Prostate gland (tissue), 2 donors: Measurements from ENCODE around the gene FAM3C. TPM values are rescaled to one million over a fixed set of nuclear protein-coding genes. Genes with fewer than 3 reads are reported as not detected.
A peak's percentile ranks its signal among the peaks of the same experiment; 100 is the strongest.

Experiments used
- DNase-seq: peaks from one replicate; pipeline ENCODE4 v3.0.0-alpha.2; 2019; ENCODE audit warnings: low spot score
- H3K27ac ChIP-seq, 2 donors: fragments of 200-600 bp; sonication (generic); 2 replicates each; pipeline ENCODE4 v1.5.1; 2017 to 2019
- H3K27me3 ChIP-seq: fragments of 200-600 bp; sonication (generic); replicated peaks from 2 replicates; pipeline ENCODE4 v1.5.1; 2019; ENCODE audit not compliant: insufficient read depth
- H3K36me3 ChIP-seq, 2 donors: fragments of 200-600 bp; sonication (generic); 1 replicate in 1 of 2; 2 replicates in 1 of 2; pipeline versions ENCODE4 v1.5.1 to v1.8.1; 2017 to 2019
- H3K4me1 ChIP-seq: fragments of 200-600 bp; sonication (generic); replicated peaks from 2 replicates; pipeline ENCODE4 v1.5.1; 2019
- H3K4me3 ChIP-seq, 2 donors: fragments of 200-600 bp; sonication (generic); 2 replicates each; pipeline ENCODE4 v1.5.1; 2017 to 2019
- H3K9me3 ChIP-seq: fragments of 200-600 bp; sonication (generic); 2 replicates; pipeline ENCODE4 v1.5.1; 2017
- CTCF ChIP-seq, 4 experiments: fragments of 200-600 bp in 2 of 4; fragments of 450-650 bp in 2 of 4; sonication (generic) in 2 of 4; IDR thresholded peaks; 1 replicate in 3 of 4; 2 replicates in 1 of 4; pipeline ENCODE4 v1.5.1; 2016 to 2019; ENCODE audit warnings: antibody characterized with exemption in 4 of 4, mild to moderate bottlenecking in 2 of 4, moderate library complexity in 2 of 4
- POLR2A ChIP-seq: fragments of 450-650 bp; IDR thresholded peaks from one replicate; pipeline ENCODE4 v1.6.1; 2016; ENCODE audit warnings: antibody characterized with exemption, mild to moderate bottlenecking
- POLR2AphosphoS5 ChIP-seq: sonication (generic); formaldehyde crosslinking; IDR thresholded peaks from one replicate; pipeline ENCODE4 v1.6.1; 2017; ENCODE audit warnings: antibody characterized with exemption
- WGBS: methylation state at CpG from one replicate; pipeline ENCODE4 v1.1.5; 2018; 5-methylcytosine and 5-hydroxymethylcytosine counted together
- intact Hi-C: fragments of 100-400 bp; cut with DNase I; formaldehyde crosslinking; loops from one replicate; pipeline ENCODE4 v1.14.2; 2022
- total RNA-seq, 2 donors: library from RNA; depleted of rRNA; stranded (reverse); fragments of >200 nt; gene quantifications; one replicate each; pipeline ENCODE4 v1.1.0, GENCODE V29; 2016

FAM3C gene
- total RNA-seq, 2 donors from 2014 or later: 31.9 to 34.8 TPM

DNA sequence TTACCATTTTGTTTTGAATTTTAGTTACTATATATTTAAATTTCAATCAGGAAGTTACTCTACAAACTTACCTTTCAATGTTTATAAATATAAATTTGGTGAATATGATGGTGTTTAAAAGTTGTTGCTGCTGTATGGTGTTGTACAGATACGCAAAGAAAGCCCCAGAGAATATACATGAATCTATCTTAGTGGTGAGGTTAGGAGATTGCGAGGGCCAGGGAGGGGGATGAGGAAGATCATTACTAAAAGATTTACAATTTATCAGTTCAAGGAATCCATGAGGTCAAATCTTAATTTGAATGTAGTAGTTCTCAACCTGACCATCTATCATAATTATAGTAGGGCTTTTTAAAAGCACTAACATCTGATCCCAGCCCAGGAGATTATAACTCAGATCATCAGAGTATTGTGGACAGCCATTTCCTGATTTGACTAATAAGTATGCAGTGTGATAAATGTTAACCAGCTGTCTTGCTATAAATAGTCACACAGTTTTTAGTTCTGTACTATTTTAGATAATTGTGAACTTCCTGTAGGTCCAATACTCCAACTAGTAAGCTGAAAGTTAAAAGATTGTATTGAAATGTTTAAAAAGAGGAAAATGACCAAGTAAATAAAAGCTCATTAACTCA is 23.6 kb downstream of the FAM3C start:
- 94% methylated on average over 2 of the region's 2 CpGs for WGBS
- Histone ChIP-seq H3K4me3 (no peak overlapping the region), H3K4me1 (no peaks in the 10 kb centered on the region), H3K27me3 (no peaks in the 10 kb centered on the region), H3K9me3 (no peaks in the 10 kb centered on the region), H3K27ac (no peak overlapping the region), H3K36me3 (no peaks in the 10 kb centered on the region)
- intact Hi-C loops: no loop called here
- TF ChIP-seq CTCF (IDR thresholded peaks at IDR 0.05): no peak
- TF ChIP-seq POLR2A: no peak
- no peak for TF ChIP-seq POLR2AphosphoS5
- DNase-seq: no peak

GRCh38 chr7:121371883-121372282 is 24.2 kb downstream of the FAM3C start:
- Histone ChIP-seq H3K27me3 (no peaks in the 10 kb centered on the region), H3K27ac (no peak overlapping the region), H3K9me3 (no peaks in the 10 kb centered on the region), H3K4me1 (no peaks in the 10 kb centered on the region), H3K36me3 (no peaks in the 10 kb centered on the region), H3K4me3 (no peak overlapping the region)
- TF ChIP-seq POLR2A (no peak), POLR2AphosphoS5 (no peak), CTCF (IDR thresholded peaks at IDR 0.05) (no peak)
- WGBS: 74% methylated on average over 2 of the region's 2 CpGs
- intact Hi-C loops: no loop called here
- DNase-seq: no peak

DNA sequence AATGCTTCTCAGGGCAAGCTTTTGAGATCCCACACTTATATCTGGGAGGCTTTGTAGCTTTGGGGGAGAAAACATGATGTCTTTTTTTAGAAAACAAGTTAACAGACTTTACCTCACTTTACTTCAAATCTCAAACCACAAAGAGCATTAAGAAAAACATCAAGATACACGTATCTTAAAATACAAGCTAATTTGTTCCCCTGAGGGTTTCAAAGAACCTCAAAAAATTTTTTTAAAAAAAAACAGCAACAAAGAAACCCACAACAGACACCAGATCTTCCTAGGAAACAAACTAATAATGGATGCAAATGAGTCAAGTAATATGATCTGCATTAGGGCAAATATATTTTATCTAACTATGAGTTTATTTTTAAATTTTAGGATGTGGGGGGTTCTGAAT is 24.7 kb downstream of the FAM3C start:
- Histone ChIP-seq H3K4me3 (no peak overlapping the region), H3K4me1 (no peaks in the 10 kb centered on the region), H3K27me3 (no peaks in the 10 kb centered on the region), H3K36me3 (no peaks in the 10 kb centered on the region), H3K9me3 (no peaks in the 10 kb centered on the region), H3K27ac (no peak overlapping the region)
- intact Hi-C loops: no loop called here
- DNase-seq: no peak
- TF ChIP-seq POLR2A (no peak), POLR2AphosphoS5 (no peak), CTCF (IDR thresholded peaks at IDR 0.05) (no peak)
- 95% methylated on average over 1 of the region's 1 CpG for WGBS

- no peak for DNase-seq
- H3K27me3 ChIP-seq: no peaks in the 10 kb centered on the region
- no peak overlapping the region for H3K4me3 ChIP-seq
- H3K4me1 ChIP-seq: no peaks in the 10 kb centered on the region
- H3K27ac ChIP-seq: no peak overlapping the region
- WGBS: 43% methylated on average over 2 of the region's 2 CpGs
- TF ChIP-seq CTCF (IDR thresholded peaks at IDR 0.05): no peak
- no peak for TF ChIP-seq POLR2A
- TF ChIP-seq POLR2AphosphoS5: no peak
- intact Hi-C loops: loop anchor here (2.0 to 10.0 kb wide), 2 partner anchors 177 to 625 kb away; no protein-coding TSS in a partner anchor
- H3K36me3 ChIP-seq: no peaks in the 10 kb centered on the region
- H3K9me3 ChIP-seq: no peaks in the 10 kb centered on the region
Measured at GRCh38 chr7:121369462-121369861, 26.6 kb downstream of the FAM3C start.

DNA sequence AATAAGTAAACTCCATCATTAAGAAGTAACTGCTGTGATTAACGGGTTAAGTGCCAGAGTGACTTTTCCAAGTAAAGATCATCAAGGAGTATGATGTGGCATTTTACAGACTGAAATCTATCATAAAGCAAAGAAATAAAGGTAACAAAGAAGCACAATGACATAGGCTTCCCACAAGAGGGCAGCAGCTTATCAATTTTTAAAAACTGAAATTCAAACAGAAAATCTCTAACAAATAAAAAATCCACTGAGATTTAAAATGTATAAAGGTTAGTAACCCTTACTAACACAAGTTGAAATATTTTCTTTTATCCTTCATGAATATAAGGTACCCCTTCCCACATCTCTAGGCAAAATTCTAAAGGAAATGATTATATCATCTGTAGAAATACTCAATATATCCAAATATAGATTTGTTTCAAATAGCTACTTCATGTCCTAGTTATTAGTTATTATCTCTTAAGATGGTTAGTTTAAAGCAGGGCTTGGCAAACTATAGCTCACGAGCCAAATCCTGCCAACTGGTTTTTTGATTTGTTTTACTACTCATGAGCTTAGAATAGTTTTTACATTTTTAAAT is 29.2 kb downstream of the FAM3C start:
- Histone ChIP-seq H3K4me3 (no peak overlapping the region), H3K4me1 (no peaks in the 10 kb centered on the region), H3K9me3 (no peaks in the 10 kb centered on the region), H3K27ac (no peak overlapping the region), H3K36me3 (no peaks in the 10 kb centered on the region), H3K27me3 (no peaks in the 10 kb centered on the region)
- intact Hi-C loops: loop anchor here (10.0 kb wide), 1 partner anchor 628 kb away; no protein-coding TSS in a partner anchor
- TF ChIP-seq CTCF (IDR thresholded peaks at IDR 0.05) (peak; percentile 49 to 85 (median 72)), POLR2A (no peak)
- no peak for DNase-seq
- 35% methylated on average over 2 of the region's 2 CpGs for WGBS
